Stimulated activated CD4-positive, alpha-beta T cell treated with anti-CD3 and anti-CD28 coated beads, Interleukin-1b, Interleukin-23, amount 100 ng/mL, for 24 hours (primary cell): ENCODE results near the gene IL2RA.
"Not testable (repeated sequence)": the region's sequence is repeated elsewhere in the genome, so short reads cannot be mapped to it uniquely, and the experiment has no call there.

Source experiments
- DNase-seq, 4 experiments: peaks; one replicate each; pipeline ENCODE4 v3.0.0-alpha.2; 2020; ENCODE audit warnings: low read depth in 4 of 4, low spot score in 1 of 4

The IL2RA gene

DNA sequence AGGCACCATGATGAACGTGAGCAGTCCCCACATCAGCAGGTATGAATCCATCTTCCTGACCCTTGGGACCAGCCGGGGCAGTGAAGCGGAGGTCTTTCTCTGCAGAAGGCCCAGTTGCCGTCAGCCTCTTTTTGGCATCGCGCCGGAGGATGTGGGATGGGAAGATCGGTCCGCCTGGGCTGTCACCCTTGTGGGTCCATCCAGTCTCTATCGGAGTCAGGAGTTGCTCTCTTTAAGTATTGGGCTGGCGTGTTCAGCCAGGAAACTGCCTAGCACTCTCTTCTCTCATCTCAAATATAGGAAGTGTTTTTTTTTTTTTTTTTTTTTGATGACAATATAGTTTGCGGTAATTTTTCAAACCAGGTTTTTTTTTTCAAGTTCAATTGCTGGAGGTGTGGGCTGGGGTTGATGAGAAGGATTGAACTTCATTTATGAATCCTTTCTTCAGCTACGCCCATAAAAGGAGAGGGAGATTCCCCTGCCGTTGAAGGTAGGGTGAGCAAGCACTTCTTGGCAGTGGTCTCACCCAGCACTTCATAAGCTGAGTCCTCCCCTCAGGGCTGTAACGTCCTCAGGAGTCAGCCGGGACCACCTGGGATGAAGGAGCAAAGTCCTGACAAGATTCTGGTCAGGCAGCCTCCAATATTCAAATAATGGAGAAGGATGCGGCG lies at the start of gene IL2RA:
TSS of gene IL2RA (minus strand) at position 267 of the 671 bp plus-strand sequence. CDS start at position 51, 216 bp downstream.
- DNase-seq = peak in 3 of 4 experiments; percentile 57 to 72 (median 66)

DNA sequence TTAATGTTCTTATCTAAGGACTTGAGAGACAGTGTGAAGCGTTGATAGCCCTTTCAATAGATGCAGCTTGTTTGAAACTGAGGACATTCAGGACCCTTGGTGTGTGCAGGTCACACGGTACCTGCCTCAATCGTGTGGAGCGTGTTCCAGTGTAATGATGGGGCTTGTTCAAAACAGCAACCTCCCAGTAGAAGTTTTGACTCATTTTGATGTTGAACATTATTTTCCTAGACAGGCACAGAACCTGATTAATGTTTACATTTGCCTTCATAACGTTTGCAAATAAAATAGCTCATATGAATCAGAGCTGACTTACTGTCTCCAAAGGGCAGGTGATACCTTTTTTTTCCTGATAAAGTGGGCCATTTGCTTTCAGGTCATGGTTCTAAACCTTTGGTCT lies 48.0 kb upstream of the IL2RA start:
- DNase-seq = no peak

GRCh38 chr10:6109444-6109775 lies 47.2 kb upstream of the IL2RA start:
- no peak for DNase-seq

DNA sequence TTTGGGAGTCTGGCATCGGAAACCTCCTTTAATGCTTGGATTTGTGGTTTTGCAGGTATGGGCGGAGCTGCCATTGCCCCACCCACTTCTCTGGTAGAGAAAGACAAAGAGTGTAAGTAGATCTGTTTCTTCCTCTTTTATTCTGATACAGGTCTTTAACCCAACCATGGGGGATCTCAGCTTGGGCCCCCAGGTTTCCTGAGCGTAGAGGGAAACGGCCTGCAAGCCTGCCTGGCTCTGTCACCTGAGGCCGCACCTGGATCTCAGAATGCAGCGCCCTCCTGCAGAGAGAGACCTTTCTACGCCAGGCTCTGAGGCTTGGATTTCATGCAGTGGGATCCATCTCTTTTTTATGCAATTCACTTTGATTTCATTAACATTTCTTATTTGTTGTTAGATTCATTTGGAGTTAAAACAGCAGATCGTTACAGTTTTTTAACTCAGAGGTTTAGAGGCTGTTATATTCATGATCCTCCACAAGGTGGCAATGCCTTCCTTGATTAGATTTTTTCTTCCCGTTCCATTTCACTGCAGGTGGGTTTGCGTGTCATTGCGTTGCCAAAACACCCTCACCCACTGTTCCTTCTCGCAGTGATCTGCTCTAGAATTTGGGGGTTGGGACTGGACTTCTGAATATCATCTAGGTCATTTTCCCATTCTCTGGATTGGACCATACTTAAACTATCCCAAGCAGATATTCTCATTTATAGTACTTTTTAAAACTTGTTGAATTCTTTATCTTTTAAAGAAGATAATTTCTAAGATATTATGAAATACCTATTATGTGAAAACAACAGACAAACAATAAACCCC lies 46.7 kb upstream of the IL2RA start:
- no peak for DNase-seq

DNA sequence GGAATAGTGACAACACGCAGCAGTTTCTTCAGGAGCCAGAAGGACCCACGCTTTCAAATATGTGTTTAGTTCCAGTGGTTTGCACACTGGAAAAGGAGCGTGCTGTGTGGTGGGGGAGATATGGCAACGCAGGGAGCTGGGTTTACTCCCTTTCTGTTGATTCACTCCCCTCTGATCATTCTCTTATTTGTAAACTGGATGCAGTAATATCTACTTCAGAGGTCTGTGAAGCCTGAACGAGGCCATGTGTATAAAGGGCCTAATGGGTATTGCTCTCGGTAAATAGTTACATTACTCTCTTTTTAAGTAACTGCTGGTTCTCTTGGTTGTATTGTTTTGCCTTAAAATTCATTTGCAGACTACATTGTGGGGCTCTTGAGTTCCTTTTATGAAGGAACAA lies 45.9 kb upstream of the IL2RA start:
- DNase-seq = no peak

GRCh38 chr10:6107616-6108015 lies 45.4 kb upstream of the IL2RA start:
- DNase-seq = not testable (repeated sequence)

DNA sequence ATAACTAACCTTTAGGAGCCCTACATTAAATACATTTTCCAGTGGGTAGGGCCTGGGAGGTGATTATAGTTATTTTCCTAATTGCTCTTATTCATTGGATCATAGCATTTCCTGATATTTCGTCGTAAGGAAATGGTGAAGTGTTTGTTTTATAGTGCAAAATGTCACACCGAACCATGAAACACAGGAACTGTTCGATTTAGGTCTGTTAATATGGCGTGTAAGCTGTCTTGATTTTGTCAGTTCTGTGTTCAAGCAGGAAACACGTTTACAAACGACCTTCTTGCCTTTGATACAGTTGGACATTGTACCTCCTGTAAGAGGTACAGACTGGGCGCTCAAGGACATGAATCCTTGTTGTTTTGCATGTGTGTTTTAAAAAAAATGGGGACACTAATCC lies 41.4 kb upstream of the IL2RA start:
- no peak for DNase-seq

DNA sequence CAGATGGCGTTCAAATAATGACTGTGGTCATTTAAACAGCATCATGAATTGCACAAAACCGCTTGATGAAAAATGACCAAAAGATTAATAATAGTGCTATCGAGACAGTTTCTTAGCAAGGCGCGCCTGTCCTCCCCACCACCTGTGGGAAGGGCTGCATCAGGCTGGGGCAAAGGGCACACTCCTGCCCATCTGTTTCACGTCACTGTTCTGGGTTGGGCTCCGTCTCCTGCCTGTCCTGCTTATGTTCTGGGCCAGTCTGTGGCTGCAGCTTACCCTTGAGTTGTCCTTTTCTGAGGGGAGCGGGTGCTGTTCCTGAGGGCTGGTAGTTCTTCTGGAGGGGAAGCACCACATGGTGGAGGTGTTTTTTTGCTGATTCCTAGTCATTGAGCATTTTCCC lies 40.0 kb upstream of the IL2RA start:
- no peak for DNase-seq

DNA sequence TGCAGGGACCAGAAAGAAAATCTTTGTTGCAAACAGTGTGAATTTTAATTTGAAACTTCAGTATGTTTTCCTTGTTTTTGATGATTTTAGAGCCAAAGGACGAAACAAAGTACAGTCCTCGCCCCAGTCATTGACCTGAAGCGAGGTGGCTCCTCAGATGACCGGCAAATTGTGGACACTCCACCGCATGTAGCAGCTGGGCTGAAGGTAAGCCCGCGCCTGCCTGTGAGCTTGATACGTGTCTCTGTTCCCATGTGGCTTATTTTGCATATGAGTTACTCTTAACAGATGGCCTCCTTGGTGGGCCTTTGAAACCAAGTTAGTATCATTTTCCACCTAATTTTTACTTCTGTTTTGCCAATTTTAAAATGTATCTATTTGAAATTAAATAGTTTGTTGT lies 39.0 kb upstream of the IL2RA start:
- no peak for DNase-seq

- no peak for DNase-seq
These were observed 38.2 kb upstream of the IL2RA start for GRCh38 chr10:6100370-6100769.

- DNase-seq = no peak
These were observed 36.0 kb upstream of the IL2RA start for GRCh38 chr10:6098156-6098555.

GRCh38 chr10:6097063-6097462 lies 34.9 kb upstream of the IL2RA start:
- no peak for DNase-seq

DNA sequence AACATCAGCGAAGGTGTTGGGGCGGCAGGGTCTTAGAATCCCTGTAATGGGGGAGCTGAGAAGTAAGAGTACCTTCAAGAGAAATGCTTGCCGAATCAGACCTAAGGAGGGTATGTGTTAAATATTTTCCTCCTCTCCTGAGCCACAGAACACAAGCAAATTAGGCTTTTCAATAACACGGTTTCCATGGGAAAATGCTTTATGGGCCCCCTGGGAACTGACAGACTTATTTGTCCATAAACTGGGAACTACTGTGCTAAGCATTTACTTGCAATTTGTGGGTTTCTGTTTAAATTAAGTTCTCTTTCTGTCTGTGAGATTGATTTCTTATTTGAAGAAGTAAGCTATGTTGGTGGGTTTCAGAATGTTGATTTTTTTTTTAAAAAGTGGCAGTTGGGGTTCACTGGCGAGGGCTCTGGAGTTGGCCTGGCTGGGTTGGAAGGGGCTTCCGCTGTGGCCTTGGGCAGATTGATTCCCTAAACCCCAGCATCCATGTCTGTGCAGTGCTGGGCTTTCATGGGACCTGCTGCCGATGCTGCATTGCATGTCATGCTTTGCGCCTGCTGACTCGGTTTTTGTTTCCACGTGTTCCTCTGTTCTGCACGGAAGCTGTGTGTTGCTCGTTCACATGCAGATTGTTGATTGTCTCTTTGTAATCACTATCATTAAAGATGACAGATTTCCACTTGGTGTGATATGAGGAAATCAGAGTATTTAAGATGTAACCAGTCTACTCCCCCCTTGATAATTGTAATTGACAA lies 33.8 kb upstream of the IL2RA start:
- DNase-seq = no peak

GRCh38 chr10:6092731-6093130 lies 30.6 kb upstream of the IL2RA start:
- DNase-seq = no peak

- no peak for DNase-seq
These were observed 29.5 kb upstream of the IL2RA start for GRCh38 chr10:6091630-6092029.

- no peak for DNase-seq
These were observed 27.4 kb upstream of the IL2RA start for GRCh38 chr10:6089334-6090219.

GRCh38 chr10:6088721-6089333 lies 26.7 kb upstream of the IL2RA start, which contains the start of gene RBM17:
Gene RBM17, plus strand, starts transcription at chr10:6089034. Its CDS starts 8,032 bp downstream, at chr10:6097066.
- peak; percentile 91 to 97 (median 94) for DNase-seq

DNA sequence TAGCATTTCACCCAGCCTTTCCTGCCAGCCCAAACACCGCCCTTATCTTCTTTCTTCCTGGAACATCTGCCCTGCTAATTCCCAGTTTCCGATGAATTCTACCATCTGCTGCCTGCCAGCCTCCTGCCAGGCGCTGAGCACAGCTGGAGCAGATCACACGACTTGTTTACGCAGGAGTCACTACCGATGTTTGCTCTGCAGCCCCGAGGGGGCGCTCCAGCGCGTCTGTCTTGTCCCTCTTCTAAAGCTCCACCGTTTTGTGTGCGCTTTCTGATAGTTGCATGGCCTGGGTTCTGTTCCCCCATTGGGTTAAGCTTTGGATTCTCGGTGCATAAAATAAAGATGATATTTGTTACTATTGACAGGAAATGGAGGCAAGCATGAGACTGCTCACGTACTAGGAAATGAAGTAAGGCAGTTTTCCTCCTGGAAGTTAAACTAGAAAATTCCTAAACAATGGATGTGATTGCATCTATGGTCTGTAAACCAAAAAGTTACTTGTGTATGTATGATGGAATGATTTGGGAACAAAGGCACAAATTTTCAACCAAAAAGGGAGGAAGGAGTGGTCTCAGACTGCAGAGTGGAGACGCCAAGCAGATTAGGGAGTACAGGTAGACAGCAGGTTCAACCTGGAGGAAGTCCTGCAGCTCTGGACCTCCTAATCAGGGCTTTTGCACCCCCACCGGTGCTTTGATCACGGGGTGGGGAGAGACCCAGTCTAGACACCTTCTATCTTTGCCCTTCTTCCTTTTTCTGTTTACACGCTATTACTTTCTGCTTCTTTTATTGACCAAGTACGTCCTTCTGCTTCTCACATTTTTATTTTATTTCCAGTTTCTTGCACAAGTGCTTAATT lies 24.4 kb upstream of the IL2RA start:
- DNase-seq = peak; percentile 60 to 85 (median 80)
